GM18873 (cell line): ENCODE measurements around the gene CLPTM1L.
"Not testable (repeated sequence)": the region's sequence is repeated elsewhere in the genome, so short reads cannot be mapped to it uniquely, and the experiment has no call there.

Source experiments
- ATAC-seq: cut with Tn5 transposase; IDR thresholded peaks from one replicate; pipeline ENCODE4 v1.9.1; 2021; ENCODE audit warnings: mild to moderate bottlenecking, moderate library complexity, moderate number of reproducible peaks; ENCODE audit not compliant: unreplicated experiment, low FRiP score

CLPTM1L gene

GRCh38 chr5:1279443-1280151 is 65.3 kb downstream of the CLPTM1L start:
- ATAC-seq = no peak

DNA sequence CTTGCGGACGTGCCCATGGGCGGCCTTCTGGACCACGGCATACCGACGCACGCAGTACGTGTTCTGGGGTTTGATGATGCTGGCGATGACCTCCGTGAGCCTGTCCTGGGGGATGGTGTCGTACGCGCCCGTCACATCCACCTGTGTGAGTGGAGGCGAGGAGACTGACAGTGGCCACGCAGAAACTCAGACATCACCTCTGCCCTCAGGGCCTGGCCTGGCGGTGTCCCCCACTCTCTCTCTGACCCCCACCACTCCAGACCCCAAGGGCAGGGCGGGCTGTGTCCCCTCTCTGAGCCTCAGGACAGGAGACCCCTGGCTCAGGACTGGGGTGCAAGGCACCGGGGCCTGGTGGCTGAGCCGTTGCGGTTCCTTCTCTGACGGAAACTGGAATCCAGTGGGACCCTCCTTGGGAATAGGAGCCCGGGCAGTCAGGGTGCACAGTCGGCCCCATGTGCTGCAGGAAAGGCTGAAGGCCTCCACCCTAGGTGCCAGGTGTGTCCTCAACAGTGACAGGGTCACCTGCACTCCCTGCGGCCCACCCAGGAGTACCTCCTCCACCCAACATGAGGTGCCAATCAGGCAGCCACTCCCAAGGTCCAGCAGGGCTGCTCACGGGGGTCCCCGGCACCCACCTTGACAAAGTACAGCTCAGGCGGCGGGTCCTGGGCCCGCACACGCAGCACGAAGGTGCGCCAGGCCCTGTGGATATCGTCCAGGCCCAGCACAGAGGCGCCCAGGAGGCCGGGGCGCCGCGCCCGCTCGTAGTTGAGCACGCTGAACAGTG is 66.0 kb downstream of the CLPTM1L start:
- ATAC-seq = no peak

GRCh38 chr5:1278216-1278615 is 66.7 kb downstream of the CLPTM1L start:
- no peak for ATAC-seq

DNA sequence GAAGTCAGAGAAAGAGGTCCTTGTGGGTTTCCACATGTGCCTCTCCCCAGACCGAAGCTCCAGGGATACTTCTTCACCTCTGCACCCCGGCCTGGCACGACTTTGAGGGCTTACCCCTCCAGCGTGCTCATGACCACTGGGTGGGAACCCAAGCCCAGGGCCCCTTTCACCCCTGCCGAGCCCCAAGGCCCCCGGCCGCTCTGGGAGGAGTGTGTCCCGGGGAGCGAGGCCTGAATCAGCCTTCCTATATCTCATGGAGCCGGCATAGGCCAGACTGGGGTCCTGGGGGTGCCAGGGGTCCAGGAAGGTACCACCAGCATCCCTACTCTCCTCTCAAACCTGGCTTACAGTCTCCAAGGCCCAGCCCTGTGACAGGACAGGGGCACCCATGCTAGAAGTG is 67.1 kb downstream of the CLPTM1L start:
- no peak for ATAC-seq

GRCh38 chr5:1277331-1277730 is 67.6 kb downstream of the CLPTM1L start:
- no peak for ATAC-seq

DNA sequence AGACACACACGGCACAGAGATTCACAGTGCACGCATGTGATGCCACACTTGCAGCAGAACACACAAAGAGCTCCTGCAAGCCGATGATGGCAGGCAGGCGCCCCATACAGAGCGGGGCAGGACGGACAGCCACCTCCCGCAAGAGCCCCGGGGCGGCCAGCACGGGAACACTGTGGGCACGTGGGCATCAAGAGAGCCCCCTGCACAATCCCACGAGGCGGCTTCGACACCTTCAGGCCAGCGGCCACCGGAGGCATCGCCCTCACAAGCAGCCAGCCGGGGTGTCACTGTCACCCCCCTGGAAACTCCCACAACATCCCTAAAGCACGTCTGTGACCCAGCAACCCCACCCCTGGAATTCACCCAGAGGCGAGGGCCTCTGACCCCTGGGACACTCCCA is 68.0 kb downstream of the CLPTM1L start:
- ATAC-seq = no peak

- ATAC-seq = not testable (repeated sequence)
Observed at GRCh38 chr5:1275397-1276391, 69.2 kb downstream of the CLPTM1L start.

DNA sequence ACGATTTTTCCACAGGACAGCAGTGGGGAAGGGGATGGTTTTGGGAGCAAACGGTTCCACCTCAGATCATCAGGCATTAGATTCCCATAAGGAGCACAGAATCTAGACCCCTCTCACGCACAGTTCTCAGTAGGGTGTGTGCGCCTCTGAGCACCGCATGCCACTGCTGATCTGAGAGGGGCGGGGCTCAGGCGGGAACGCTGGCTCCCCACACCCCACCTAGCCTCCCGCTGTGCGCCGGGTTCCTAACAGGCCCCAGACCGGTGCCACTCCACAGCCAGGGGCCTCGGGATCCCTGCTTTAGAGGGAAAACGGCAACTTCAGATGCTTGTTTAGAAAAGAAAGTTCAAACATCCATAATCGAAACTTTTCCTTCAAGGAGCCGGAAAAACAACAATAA is 70.4 kb downstream of the CLPTM1L start:
- ATAC-seq = no peak

DNA sequence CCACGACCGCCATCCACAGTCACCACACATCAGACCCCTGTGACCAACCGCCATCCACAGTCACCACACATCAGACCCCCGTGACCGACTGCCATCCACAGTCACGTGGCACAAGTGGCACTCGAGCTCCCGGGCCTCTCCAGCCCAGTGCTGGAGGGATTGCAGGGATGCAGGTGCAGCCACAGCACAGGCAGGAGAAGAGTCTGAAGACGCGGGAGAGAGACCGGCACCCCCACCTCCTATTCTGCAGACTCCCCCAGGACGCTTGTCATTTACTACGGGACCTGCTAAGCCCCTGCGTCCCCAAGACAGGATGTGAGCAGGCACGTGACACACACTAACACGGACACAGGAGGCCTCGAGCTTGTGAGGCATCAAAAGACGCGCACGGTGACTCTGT is 71.2 kb downstream of the CLPTM1L start:
- no peak for ATAC-seq

DNA sequence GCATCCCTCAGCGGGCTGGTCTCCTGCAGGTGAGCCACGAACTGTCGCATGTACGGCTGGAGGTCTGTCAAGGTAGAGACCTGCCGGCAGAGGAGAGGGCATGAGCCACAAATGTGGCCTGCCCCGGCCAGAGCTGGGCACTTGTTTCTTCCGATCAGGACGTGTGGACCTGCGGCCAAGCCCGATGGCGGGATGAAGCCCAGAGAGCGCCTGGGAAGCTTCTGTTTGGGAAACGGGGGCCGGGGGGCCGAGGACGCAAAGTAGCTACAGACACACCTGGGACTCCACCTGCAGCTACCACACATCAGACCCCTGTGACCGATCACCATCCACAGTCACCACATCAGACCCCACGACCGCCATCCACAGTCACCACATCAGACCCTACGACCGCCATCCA is 72.7 kb downstream of the CLPTM1L start:
- ATAC-seq = no peak

DNA sequence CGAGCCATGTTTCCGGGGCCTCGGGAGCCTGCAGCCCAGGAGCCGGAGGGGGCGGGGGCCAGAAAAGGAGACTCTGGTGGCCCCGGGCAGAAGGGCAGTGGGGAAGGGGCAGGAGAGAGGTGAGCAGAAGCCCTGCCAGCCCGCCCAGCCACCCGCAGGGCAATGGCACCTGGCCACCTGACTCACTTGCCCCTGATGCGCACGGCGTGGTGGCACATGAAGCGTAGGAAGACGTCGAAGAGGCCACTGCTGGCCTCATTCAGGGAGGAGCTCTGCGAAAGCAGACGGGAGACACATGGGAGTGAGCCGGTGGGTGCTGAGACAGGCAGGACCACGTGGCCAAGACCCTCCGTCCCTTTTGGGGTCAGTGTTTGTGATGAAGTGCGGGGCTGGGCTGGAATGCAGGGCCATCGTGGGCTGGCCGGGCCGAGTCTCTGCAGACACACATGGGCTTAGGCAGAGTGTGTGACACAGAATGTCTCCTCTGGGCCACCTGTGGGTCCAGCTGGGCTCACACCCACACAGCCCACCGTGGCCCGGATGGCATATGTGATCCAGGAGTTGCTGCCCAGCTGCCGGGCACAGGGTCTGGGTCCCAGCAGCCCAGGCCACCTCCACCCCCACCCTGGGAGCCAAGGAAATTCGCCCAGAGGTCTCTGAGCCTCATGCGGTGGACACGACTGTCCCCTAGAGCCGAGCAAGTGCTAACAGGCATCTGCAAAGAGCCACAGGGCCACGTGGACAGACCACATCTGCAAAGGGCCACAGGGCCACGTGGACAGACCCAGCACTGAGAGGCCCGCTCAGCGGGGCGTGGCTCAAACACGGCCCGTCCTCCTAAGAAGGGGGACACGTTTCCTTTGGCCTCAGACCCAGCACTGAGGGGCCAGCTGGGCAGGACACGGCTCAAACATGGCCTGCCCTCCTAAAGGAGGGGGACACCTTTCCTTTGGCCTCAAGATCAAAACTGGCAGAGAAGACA is 73.7 kb downstream of the CLPTM1L start:
- ATAC-seq = no peak

DNA sequence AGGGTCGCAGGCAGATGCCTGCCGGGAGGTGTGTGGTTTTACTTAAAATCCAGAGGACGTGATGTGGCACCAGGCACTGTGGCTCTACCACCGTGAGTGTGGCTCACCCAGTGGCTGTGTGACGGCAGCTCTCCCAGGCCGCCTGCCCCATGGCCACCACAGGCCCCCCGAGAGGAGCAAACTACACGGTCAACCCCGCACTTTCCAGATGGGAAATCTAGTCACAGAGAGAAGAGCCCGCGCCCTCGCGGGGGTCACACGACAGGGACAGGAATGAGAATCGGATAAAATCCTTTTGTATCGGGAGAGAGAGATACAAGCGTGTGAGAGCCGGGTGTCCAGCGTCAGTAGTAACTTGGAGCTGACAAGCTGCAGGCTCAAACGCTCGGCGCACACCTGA is 74.5 kb downstream of the CLPTM1L start:
- no peak for ATAC-seq

DNA sequence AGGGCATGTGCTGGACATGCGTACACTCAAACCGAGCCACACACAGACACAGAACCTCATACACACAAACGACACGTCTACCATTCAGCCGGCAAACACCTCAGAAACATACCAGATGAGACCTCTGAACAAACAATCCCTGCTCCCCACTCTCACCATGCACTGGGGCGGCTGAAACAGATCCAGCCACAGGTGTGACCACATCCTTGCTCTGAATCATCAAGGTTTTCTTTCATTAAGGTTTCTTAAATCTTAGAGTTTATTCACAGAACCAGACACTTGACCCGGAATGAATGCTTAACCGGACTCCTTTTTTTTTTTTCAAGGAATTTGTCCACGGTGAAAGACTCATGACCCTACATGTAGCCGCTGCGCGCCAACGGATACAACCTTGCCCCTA is 76.2 kb downstream of the CLPTM1L start:
- no peak for ATAC-seq

GRCh38 chr5:1268056-1268455 is 76.8 kb downstream of the CLPTM1L start:
- no peak for ATAC-seq
